Measurements from ENCODE around the gene CEP72. TPM values are rescaled to one million over a fixed set of nuclear protein-coding genes. Genes with fewer than 3 reads are reported as not detected.

The CEP72 gene
- polyA plus RNA-seq, 1 experiment: 1.7 TPM

DNA sequence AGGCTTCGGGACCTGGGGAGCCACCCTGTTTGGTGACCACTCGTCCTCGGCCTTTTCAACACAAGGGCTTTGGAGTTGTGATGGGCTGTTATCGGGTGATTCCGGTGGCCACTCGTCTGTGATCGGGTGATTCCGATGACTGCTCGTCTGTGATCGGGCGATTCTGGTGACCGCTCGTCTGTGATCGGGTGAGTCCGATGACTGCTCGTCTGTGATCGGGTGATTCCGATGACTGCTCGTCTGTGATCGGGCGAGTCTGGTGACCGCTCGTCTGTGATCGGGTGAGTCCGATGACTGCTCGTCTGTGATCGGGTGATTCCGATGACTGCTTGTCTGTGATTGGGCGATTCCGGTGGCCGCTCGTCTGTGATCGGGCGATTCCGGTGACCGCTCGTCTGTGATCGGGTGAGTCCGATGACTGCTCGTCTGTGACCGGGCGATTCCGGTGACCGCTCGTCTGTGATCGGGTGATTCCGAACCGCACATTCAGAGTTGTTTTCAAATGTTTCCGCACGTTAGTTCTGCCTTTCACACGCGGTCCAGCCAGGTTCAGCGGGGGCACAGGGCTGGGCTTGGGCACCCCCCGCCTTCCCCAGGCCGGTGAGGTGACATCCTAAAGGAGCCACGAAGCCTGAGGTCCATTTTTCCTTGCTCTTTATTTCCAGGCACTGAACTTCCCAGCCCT is 50.8 kb downstream of the CEP72 start:
- CTCF ChIA-PET: no interaction called here
- no peaks in the 10 kb centered on the region for H3K27me3 ChIP-seq (ENCODE audit: control insufficient read depth, insufficient read depth, low read length)
- TF ChIP-seq, protein P1, sequence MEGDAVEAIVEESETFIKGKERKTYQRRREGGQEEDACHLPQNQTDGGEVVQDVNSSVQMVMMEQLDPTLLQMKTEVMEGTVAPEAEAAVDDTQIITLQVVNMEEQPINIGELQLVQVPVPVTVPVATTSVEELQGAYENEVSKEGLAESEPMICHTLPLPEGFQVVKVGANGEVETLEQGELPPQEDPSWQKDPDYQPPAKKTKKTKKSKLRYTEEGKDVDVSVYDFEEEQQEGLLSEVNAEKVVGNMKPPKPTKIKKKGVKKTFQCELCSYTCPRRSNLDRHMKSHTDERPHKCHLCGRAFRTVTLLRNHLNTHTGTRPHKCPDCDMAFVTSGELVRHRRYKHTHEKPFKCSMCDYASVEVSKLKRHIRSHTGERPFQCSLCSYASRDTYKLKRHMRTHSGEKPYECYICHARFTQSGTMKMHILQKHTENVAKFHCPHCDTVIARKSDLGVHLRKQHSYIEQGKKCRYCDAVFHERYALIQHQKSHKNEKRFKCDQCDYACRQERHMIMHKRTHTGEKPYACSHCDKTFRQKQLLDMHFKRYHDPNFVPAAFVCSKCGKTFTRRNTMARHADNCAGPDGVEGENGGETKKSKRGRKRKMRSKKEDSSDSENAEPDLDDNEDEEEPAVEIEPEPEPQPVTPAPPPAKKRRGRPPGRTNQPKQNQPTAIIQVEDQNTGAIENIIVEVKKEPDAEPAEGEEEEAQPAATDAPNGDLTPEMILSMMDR (IDR thresholded peaks at IDR 0.05; ENCODE audit: insufficient read depth, low read depth, low read length): no peak
- POLR2A ChIA-PET: no interaction called here
- no peak for DNase-seq (ENCODE audit: low read depth)
- H3K4me3 ChIP-seq (ENCODE audit: low read depth, low read length): no peak overlapping the region
- peaks cover 3% of the 10 kb centered on the region for H3K36me3 ChIP-seq (ENCODE audit: control insufficient read depth, insufficient read depth, low read length)

DNA sequence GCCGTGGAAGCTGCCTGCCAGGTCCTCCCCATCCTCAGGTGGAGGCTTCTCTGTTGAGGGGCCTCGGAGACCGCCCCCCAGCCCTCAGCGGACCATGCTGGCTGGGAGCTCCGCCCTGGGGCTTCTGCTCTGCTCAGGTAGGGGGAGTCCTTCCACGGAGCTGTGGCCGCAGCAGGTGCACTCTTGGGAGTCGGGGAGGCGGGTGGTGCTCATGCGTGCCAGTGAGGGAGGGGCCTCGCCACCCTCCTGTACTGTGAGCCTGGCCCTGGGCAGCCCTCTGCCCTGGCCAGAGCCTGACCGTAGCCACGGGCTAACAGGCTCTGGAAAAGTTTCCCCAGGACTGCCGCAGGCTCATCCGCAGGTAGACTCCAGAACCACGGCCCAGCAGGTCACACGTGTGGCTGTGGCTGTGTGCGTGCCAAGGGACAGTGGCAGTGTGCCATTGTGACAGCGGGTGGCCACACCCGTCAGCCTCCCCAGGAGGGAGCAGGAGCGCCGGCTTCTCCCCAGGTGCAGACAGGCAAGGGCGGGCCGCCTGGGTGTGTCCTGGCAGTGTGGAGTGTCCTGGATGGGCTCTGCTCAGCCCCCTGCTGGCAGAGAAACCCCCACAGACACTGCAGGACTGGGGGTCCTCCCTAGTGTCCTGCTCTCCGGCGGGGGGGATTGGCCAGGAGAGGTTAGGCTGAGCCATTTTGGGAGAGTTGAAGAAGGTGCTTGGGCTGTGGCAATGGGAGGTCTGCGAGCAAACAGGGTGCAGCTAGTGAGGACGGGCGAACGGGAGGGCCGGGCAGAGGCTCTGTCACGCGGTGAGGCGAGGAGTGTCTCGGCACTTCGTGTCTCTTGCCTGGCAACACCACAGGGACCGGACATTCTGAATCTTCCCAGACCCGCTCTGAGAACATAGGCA is 51.5 kb downstream of the CEP72 start:
- DNase-seq (ENCODE audit: low read depth): no peak
- TF ChIP-seq, protein P1 (IDR thresholded peaks at IDR 0.05; ENCODE audit: insufficient read depth, low read depth, low read length): no peak
- POLR2A ChIA-PET: no interaction called here
- CTCF ChIA-PET: no interaction called here
- H3K4me3 ChIP-seq (ENCODE audit: low read depth, low read length): no peak overlapping the region
- H3K27me3 ChIP-seq (ENCODE audit: control insufficient read depth, insufficient read depth, low read length): no peaks in the 10 kb centered on the region
- peaks cover 3% of the 10 kb centered on the region for H3K36me3 ChIP-seq (ENCODE audit: control insufficient read depth, insufficient read depth, low read length)

DNA sequence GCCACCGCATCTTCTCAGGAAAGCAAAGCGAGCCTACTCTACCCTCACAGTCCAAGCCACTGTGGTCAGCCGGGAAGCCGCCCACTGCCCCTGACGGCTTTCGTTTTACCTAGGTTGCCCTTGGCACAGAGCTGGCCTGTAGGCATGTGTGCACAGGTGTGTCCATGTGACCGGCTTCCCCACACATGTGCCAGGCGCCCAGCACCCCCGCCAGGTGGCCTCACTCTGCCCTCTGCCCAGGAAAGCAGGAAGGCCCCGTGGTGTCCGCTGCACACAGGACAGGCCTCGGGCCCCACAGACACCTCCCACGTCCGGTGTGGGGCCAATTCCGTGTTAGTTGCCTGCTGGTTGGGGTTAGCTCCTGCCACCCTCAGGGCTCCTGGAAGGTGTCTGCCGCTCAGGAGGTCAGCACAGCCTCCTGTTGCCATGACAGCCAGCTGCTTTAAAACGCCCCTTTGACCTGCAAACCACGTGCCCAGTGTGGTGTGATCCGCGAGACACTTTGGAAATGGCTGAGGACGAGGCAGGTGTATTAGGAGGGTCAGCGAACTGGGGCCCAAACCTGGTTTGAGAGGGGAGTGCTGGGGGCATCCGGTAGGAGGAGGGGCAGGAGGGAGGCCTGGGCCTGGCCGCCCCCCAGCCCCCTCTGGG is 52.3 kb downstream of the CEP72 start:
- no peak for DNase-seq (ENCODE audit: low read depth)
- Histone ChIP-seq H3K4me3 (ENCODE audit: low read depth, low read length) (no peak overlapping the region), H3K27me3 (ENCODE audit: control insufficient read depth, insufficient read depth, low read length) (no peaks in the 10 kb centered on the region), H3K36me3 (ENCODE audit: control insufficient read depth, insufficient read depth, low read length) (peaks cover 3% of the 10 kb centered on the region)
- CTCF ChIA-PET: no interaction called here
- TF ChIP-seq, protein P1 (IDR thresholded peaks at IDR 0.05; ENCODE audit: insufficient read depth, low read depth, low read length): no peak
- POLR2A ChIA-PET: no interaction called here

DNA sequence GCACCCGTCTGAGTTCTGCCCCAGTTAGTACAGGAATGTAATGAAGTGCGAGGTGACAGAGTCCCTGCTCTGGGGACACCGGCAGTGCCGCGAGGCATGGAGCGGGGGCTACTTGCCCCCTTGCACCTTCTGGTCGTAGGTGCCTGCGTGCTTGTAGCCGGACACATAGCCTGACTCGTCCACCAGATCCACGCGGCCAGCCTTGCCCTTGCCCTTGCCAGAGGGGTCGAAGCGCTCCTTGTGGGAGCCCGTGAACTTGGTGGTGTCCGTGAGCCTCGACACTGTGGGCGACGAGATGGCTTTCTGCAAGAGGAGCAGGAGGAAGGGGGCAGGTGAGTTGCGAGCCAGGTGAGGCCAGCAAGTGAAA is 52.8 kb downstream of the CEP72 start:
- POLR2A ChIA-PET: no interaction called here

More for the DNA sequence above, 52.8 kb downstream of the CEP72 start:
- TF ChIP-seq, protein P1 (IDR thresholded peaks at IDR 0.05; ENCODE audit: insufficient read depth, low read depth, low read length): no peak
- peaks cover 3% of the 10 kb centered on the region for H3K36me3 ChIP-seq (ENCODE audit: control insufficient read depth, insufficient read depth, low read length)
- no peak overlapping the region for H3K4me3 ChIP-seq (ENCODE audit: low read depth, low read length)
- no peak for DNase-seq (ENCODE audit: low read depth)
- no peaks in the 10 kb centered on the region for H3K27me3 ChIP-seq (ENCODE audit: control insufficient read depth, insufficient read depth, low read length)
- CTCF ChIA-PET: no interaction called here
